ENCODE data around the gene PDPN.

PDPN gene

GRCh38 chr1:13581446-13581845 is 2.2 kb upstream of the PDPN start:
- DNase-seq = no peak

GRCh38 chr1:13582713-13583443 is 754 bp upstream of the PDPN start:
- DNase-seq = no peak

GRCh38 chr1:13583966-13584791 is 547 bp downstream of the PDPN start:
- DNase-seq = no peak

- no peak for DNase-seq
Measured at GRCh38 chr1:13584876-13585611, 1.4 kb downstream of the PDPN start.

GRCh38 chr1:13585612-13585991 is 2.0 kb downstream of the PDPN start:
- DNase-seq = no peak

GRCh38 chr1:13586001-13586400 is 2.4 kb downstream of the PDPN start:
- DNase-seq = no peak

GRCh38 chr1:13587256-13588030 is 3.8 kb downstream of the PDPN start:
- no peak for DNase-seq

- DNase-seq = no peak
Measured at GRCh38 chr1:13588946-13589796, 5.5 kb downstream of the PDPN start.

- no peak for DNase-seq
Measured at GRCh38 chr1:13590486-13590885, 6.9 kb downstream of the PDPN start.

- DNase-seq = no peak
Measured at GRCh38 chr1:13593511-13594131, 10.0 kb downstream of the PDPN start.

- DNase-seq = no peak
Measured at GRCh38 chr1:13595411-13595810, 11.8 kb downstream of the PDPN start.

GRCh38 chr1:13597166-13597565 is 13.5 kb downstream of the PDPN start:
- DNase-seq = no peak

GRCh38 chr1:13600762-13601453 is 17.3 kb downstream of the PDPN start:
- no peak for DNase-seq

GRCh38 chr1:13604176-13604575 is 20.5 kb downstream of the PDPN start:
- DNase-seq = no peak

GRCh38 chr1:13604721-13605120 is 21.1 kb downstream of the PDPN start:
- DNase-seq = no peak

GRCh38 chr1:13605159-13605558 is 21.5 kb downstream of the PDPN start:
- DNase-seq = no peak

GRCh38 chr1:13607002-13607401 is 23.4 kb downstream of the PDPN start:
- no peak for DNase-seq

- DNase-seq = no peak
Measured at GRCh38 chr1:13616234-13616633, 32.6 kb downstream of the PDPN start.

- no peak for DNase-seq
Measured at GRCh38 chr1:13617108-13617507, 33.5 kb downstream of the PDPN start.

- no peak for DNase-seq
Measured at GRCh38 chr1:13617773-13618172, 34.1 kb downstream of the PDPN start.

- no peak for DNase-seq
Measured at GRCh38 chr1:13618483-13618882, 34.9 kb downstream of the PDPN start.
